NCI-H2227 (cell line): ENCODE results near the gene PRKCZ.
A peak's percentile ranks its signal among the peaks of the same experiment; 100 is the strongest.

Experiments used
- DNase-seq: peaks from one replicate; lab custom pipeline; 2025; ENCODE audit not compliant: unreplicated experiment; lab: John Stamatoyannopoulos, UW

Gene PRKCZ

GRCh38 chr1:2049718-2050431 lies at the start of gene PRKCZ:
TSS of gene PRKCZ (plus strand) at chr1:2050411. CDS start at chr1:2050631, 220 bp downstream.
- peak; percentile 96 for DNase-seq

GRCh38 chr1:2000432-2000831 lies 49.8 kb upstream of the PRKCZ start:
- no peak for DNase-seq

DNA sequence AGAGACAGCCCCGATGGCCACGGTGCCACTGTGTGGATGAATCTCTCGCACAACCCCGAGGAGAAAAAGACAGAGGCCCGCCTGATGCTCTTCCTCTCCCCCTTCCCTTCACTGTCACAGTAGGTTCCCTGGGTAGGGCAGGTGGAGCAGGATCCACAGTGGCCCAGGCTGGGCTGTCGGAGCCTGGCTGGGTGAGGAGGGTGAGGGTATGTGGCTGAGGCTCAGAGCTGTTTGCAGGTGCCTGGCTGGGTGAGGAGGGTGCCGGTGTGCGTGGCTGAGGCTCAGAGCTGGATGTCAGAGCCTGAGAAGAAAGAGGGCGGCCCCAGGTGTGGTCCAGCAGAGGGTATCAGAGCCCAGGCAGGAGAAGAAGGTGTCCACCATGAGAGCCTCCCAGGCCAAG lies 49.4 kb upstream of the PRKCZ start:
- no peak for DNase-seq

DNA sequence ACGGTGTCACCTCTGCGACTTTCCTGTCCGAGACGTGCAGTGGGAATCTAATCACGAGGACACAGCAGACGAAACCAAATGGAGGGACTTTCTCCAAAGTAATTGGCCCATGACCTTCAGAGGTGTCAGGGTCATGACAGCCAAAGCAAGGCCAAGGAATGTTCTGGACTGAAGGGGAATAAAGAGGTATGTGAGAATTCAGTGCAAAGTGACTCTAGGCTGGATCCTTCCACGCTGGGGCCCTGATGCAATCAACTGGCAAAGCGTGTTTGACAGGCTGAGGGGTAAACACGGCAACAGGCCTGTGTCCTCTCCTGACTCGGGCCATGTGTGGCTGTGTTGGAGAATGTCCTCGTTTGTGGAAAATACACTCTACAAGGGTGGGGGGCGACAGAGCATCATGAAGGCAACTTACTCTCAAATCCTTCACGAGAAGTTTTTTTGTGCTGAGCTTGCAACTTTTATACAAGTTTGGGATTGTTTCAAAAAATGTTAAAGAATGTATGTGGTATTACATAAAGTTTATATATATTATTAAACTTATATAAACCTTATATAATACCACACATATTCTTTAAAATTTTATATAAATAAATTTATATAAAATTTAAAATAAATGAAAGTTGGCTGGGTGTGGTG lies 48.3 kb upstream of the PRKCZ start:
- DNase-seq: no peak

GRCh38 chr1:2003541-2004131 lies 46.6 kb upstream of the PRKCZ start, which contains the start of gene CFAP74:
TSS of gene CFAP74 (minus strand) at chr1:2003786. CDS start at chr1:1990956, 12,830 bp downstream.
- DNase-seq: peak; percentile 87

GRCh38 chr1:2004856-2005255 lies 45.4 kb upstream of the PRKCZ start:
- DNase-seq: no peak

DNA sequence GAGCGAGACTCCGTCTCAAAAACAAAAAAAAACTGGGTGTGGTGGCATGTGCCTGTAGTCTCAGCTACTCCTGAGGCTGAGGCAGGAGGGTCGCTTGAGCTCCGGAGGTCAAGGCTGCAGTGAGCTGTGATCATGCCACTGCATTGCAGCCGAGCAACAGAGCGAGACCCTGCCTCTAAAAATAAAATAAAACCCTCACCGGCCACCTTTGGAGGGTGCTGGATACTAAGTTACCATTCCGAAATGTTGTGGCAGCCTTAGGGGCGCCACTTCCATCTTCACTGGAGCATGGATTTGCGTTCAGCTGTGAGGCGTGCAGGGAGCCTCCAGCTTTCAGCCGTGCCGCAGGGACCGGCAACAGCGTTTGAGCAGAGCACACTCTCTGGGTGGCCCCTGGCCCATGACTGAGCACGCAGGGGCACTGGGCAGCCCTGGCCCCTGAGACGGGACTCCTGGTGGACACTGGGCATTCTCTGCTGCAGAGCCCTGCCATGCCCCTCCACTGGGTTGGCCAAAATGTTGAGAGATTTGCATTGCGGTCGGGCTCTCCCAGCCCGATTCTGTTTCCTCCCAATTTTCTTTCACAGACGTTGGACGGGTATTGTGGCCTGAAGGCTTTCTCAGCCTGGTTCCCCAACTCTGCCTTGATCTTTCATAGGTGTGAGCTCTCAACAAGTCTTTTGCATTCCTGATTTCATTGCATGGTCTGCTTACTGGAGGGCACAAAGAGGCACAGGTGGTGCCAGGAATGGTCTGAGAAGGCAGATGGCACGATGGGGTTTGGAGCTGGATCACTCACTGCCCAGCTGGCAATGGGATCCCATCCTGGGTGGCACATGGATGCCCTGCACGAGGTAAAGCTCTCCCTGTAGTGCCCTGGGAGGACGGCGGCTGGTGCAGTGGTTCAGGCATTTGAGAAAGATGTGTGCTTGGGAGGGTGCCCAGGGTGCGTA lies 40.8 kb upstream of the PRKCZ start:
- no peak for DNase-seq

GRCh38 chr1:2014181-2014580 lies 36.0 kb upstream of the PRKCZ start:
- no peak for DNase-seq

GRCh38 chr1:2014741-2015735 lies 35.2 kb upstream of the PRKCZ start:
- no peak for DNase-seq

DNA sequence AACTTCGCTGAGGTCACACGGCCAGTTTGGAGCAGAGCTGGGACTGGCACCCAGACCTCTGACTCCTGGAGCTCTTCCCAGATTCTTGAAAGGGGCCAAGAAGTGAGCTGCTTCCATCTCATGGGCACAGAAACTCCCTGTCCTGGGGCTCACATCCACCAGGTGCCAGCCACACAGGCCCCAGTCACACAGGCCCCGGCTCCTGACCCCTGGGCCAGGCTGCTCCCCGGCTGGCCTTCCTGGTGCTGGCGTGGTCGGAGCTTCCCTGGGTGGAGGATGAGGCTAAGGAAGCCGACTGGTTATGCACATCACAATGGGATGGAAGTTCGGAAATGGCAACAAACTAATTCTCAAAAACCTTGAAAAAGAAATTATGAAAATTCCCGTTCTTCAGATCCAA lies 34.1 kb upstream of the PRKCZ start:
- no peak for DNase-seq

- no peak for DNase-seq
Measured at GRCh38 chr1:2018217-2019171, 31.7 kb upstream of the PRKCZ start.

DNA sequence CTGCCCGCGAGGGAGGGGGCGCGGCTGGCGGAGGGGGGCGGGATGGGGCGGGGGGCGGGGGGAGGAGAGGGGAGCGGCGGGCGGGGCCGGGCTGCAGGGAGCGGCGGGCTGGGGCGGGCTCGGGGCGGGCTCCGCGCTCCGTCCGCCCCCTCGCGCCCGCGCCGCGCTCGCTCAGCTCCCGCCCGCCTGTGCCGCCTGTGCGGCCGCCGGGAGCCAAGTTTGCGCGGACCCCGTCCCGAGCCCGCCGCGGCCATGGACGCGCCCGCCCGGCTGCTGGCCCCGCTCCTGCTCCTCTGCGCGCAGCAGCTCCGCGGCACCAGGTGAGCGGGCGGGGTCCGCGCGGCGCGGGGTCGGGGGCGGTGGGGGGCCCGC lies 31.1 kb upstream of the PRKCZ start, which contains the start of gene GABRD:
Gene GABRD, plus strand, starts transcription at position 174 of the 372 bp plus-strand sequence. Its CDS starts 79 bp downstream, at position 253.
- peak; percentile 67 for DNase-seq

DNA sequence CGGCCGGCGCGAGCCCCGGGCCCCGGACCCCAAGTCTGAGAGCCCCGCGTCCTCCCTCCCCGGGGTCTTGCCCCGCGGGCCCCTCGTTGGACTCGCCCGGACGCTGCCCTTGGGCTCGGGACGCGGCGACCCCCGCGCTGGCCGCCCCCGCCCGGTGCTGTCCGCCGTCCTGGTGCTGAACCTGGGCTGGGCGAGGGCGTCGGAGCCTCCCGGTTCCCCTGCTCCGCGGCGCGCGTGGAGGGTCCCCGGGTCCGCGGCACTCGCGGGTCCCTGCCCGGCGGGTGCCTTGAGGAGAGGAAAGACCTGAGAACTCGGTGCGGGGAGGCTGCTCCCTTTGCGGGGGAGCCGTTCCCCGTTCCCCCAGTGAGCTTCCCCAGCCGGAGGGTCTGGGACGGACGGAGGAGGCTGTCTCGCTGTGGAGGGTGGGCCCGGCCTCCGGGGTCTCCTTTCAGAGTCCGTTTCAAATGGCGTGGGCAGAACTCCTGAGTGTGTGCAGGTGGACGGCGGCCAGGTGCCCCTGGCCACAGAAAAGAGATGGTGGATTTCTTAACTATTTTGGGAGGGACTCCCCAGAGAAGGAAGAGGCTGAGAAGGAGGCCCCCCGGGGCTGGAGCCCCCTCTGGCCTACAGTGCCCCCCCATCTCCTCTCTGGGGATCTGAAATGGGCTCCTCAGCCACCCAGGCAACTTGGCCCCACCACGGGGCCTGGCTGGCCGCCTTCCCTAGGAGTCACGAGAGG lies 30.5 kb upstream of the PRKCZ start:
- DNase-seq: no peak

DNA sequence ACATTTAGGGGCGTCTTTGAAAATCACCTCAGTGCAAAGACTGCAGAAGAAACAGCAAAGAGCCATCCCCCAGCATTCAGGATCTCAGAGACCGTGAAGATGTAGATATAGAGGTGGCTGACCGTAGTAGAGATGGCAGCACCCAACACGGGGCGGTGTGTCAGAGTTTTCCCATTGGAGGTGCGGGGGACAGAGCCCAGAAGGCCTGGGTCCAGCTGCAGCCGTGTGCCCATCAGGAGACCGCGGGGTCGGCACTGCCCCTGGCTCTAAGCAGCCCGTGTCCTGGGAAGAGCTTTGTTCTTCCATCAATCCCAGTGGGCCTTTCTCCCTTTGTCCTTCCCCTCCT lies 29.9 kb upstream of the PRKCZ start:
- DNase-seq: no peak

DNA sequence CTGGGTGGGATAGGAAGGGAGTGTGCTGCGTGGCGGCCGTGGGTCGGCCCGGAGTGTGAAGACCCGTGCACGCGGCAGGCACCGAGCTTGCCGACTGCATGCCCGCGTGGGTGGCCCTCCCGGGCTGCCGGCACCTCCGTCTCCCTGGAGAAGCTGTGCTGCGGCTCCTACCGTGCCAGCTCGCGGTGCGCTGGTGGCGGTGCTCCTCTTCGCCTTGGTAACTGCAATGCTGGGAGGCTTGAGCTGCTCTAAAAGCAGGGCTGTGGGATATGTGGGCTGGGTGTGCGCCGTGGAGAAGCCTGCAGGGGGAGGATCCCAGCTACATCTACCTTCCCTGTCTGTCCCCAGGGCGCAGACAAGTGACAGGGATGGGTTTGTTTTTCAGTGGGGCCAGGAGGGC lies 28.7 kb upstream of the PRKCZ start:
- no peak for DNase-seq

- DNase-seq: no peak
Measured at GRCh38 chr1:2022063-2022770, 28.0 kb upstream of the PRKCZ start.

DNA sequence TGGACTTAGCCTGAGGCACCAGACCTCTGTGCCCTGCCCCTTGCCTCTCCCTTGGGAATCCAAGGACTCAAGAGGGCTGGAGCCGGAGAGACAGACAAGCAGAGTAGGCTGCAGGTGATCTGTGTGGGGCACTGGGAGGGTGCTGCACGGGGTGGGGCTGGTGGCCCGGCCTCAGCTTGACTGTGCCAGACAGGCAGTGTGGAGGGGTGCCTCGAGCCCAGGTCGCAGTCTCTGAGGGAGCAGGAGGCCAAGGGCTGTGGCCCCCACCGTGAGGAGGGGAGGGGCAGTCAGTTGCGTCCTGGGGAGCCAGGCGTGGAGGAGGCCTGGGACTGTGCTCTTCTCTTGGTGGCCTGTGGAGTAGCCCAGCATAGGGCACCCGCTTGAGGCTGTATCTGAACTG lies 27.0 kb upstream of the PRKCZ start:
- no peak for DNase-seq

DNA sequence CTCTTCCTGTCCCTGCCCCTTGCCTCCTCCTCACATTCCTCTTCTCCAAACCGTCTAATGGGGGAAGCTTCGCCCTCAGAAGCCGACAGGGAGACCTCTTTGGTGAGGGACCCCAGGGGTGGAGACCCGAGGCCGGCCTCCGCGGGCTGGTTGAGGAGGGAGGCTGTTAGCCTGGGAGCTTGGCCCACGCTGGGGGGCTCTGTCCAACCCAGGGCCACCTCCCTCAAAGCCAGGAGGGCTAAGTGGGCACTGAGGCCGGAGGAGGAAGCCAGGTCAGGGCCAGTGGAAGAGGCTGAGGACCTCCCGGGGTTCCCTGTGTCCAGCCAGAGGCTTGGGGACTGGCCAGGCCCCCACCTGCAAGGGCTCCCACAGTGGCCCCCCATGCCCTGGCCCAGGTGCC lies 25.8 kb upstream of the PRKCZ start:
- no peak for DNase-seq
